Central memory CD8-positive, alpha-beta T cell (primary cell): ENCODE data around the gene ENOSF1.
A peak's percentile ranks its signal among the peaks of the same experiment; 100 is the strongest.
"Not testable (repeated sequence)": the region's sequence is repeated elsewhere in the genome, so short reads cannot be mapped to it uniquely, and the experiment has no call there.

Experiments
- ATAC-seq: fragments of 150-1000 bp; cut with Tn5 transposase; replicated peaks from 2 replicates; pipeline ENCODE4 v1.10.0; 2022; ENCODE audit warnings: mild to moderate bottlenecking, moderate FRiP score, moderate number of reproducible peaks; ENCODE audit not compliant: poor library complexity, severe bottlenecking; ENCODE audit errors: extremely low read depth
- DNase-seq, 2 donors: peaks; one replicate each; pipeline ENCODE4 v3.0.0; 2021; ENCODE audit warnings: low spot score in 2 of 2
- H3K27ac Mint-ChIP-seq: one replicate; pipeline ENCODE4 v1.8.0; 2022; ENCODE audit warnings: low read depth, mild to moderate bottlenecking, moderate library complexity, mixed read lengths
- H3K27me3 Mint-ChIP-seq: one replicate; pipeline ENCODE4 v1.8.0; 2022; ENCODE audit warnings: mixed read lengths
- H3K36me3 Mint-ChIP-seq: one replicate; pipeline ENCODE4 v1.8.0; 2022; ENCODE audit warnings: mild to moderate bottlenecking, moderate library complexity, mixed read lengths; ENCODE audit not compliant: insufficient read depth
- H3K4me1 Mint-ChIP-seq: one replicate; pipeline ENCODE4 v1.8.0; 2022; ENCODE audit warnings: mixed read lengths
- H3K4me3 Mint-ChIP-seq: one replicate; pipeline ENCODE4 v1.8.0; 2022; ENCODE audit warnings: mild to moderate bottlenecking, moderate library complexity, mixed read lengths
- H3K9me3 Mint-ChIP-seq: one replicate; pipeline ENCODE4 v1.8.0; 2022; ENCODE audit warnings: mixed read lengths

ENOSF1 gene, protein sequence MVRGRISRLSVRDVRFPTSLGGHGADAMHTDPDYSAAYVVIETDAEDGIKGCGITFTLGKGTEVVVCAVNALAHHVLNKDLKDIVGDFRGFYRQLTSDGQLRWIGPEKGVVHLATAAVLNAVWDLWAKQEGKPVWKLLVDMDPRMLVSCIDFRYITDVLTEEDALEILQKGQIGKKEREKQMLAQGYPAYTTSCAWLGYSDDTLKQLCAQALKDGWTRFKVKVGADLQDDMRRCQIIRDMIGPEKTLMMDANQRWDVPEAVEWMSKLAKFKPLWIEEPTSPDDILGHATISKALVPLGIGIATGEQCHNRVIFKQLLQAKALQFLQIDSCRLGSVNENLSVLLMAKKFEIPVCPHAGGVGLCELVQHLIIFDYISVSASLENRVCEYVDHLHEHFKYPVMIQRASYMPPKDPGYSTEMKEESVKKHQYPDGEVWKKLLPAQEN

DNA sequence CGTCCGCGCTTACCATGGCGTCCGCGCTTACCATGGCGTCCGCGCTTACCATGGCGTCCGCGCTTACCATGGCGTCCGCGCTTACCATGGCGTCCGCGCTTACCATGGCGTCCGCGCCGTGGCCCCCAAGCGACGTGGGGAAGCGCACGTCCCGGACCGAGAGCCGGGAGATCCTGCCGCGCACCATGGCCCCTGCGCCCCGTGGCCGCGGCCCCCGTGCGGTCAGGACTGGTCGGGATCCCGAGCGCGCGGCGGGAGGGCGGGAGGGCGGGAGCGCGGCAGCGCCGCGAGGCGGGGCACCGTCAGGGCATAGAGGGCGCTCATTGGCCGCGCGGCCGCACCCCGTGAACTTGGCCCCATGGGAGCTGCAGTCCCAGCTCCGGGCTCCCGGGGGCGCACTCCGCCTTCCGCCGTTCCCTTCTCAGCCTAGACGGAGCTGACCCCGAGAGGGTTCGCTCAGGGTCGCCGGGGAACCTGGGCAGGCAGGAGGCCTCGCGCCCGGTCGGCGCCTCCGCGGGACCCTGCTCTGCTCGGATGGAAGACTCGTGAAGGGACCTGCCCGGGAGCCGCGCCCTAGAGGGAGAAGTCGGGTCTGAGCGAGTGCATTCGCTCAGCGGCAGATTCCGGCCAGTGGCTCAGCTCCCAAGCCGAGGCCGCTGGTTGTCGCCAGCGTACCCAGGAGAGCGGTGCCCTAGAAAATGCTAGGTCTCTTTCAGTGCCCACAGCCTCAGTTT, at the start of gene ENOSF1:
Gene ENOSF1, minus strand, starts transcription at position 230 of the 734 bp plus-strand sequence. Its CDS starts 43 bp downstream, at position 187.
- Mint-ChIP-seq H3K27me3 (no peaks in the 10 kb centered on the region), H3K4me3 (peak within 1 kb of the TSS; percentile 85), H3K36me3 (peaks cover 24% of the 10 kb centered on the region), H3K27ac (peak within 1 kb of the TSS; percentile 90), H3K9me3 (no peaks in the 10 kb centered on the region), H3K4me1 (peaks cover 31% of the 10 kb centered on the region)
- peak; percentile 54 for ATAC-seq
- peak; percentile 62 to 63 for DNase-seq

DNA sequence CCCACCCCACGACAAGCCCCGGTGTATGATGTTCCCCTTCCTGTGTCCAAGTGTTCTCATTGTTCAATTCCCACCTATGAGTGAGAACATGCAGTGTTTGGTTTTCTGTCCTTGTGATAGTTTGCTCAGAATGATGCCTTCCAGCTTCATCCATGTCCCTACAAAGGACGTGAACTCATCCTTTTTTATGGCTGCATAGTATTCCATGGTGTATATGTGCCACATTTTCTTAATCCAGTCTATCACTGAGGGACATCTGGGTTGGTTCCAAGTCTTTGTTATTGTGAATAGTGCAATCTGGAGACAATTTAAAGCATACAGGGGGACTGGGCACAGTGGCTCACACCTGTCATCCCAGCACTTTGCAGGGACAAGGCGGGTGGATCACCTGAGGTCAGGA, 47.4 kb upstream of the ENOSF1 start:
- not testable (repeated sequence) for H3K27me3 Mint-ChIP-seq, H3K9me3 Mint-ChIP-seq, DNase-seq, H3K4me3 Mint-ChIP-seq, H3K36me3 Mint-ChIP-seq, H3K27ac Mint-ChIP-seq, ATAC-seq
- peaks cover 25% of the 10 kb centered on the region for H3K4me1 Mint-ChIP-seq

- no peaks in the 10 kb centered on the region for H3K9me3 Mint-ChIP-seq
- H3K36me3 Mint-ChIP-seq: peaks cover 13% of the 10 kb centered on the region
- DNase-seq (no peak), ATAC-seq (no peak)
- H3K27ac Mint-ChIP-seq: no peak overlapping the region
- H3K4me3 Mint-ChIP-seq: no peak overlapping the region
- no peaks in the 10 kb centered on the region for H3K27me3 Mint-ChIP-seq
- peaks cover 14% of the 10 kb centered on the region for H3K4me1 Mint-ChIP-seq
Observed at GRCh38 chr18:755506-755905, 43.1 kb upstream of the ENOSF1 start.

GRCh38 chr18:754656-755055, 42.2 kb upstream of the ENOSF1 start:
- peaks cover 13% of the 10 kb centered on the region for H3K36me3 Mint-ChIP-seq
- H3K27ac Mint-ChIP-seq: peak overlapping the region; percentile 30
- DNase-seq (no peak), ATAC-seq (no peak)
- H3K9me3 Mint-ChIP-seq: no peaks in the 10 kb centered on the region
- no peaks in the 10 kb centered on the region for H3K27me3 Mint-ChIP-seq
- no peak overlapping the region for H3K4me3 Mint-ChIP-seq
- H3K4me1 Mint-ChIP-seq: peaks cover 14% of the 10 kb centered on the region

- Mint-ChIP-seq H3K4me1 (peaks cover 9% of the 10 kb centered on the region), H3K36me3 (peaks cover 23% of the 10 kb centered on the region), H3K4me3 (no peak overlapping the region), H3K9me3 (no peaks in the 10 kb centered on the region), H3K27ac (no peak overlapping the region), H3K27me3 (no peaks in the 10 kb centered on the region)
- DNase-seq: no peak
- no peak for ATAC-seq
Observed at GRCh38 chr18:750456-750855, 38.0 kb upstream of the ENOSF1 start.

GRCh38 chr18:744832-745597, 32.6 kb upstream of the ENOSF1 start:
- peaks cover 19% of the 10 kb centered on the region for H3K36me3 Mint-ChIP-seq
- H3K27ac Mint-ChIP-seq: no peak overlapping the region
- H3K9me3 Mint-ChIP-seq: no peaks in the 10 kb centered on the region
- no peaks in the 10 kb centered on the region for H3K27me3 Mint-ChIP-seq
- H3K4me1 Mint-ChIP-seq: no peaks in the 10 kb centered on the region
- H3K4me3 Mint-ChIP-seq: no peak overlapping the region
- ATAC-seq (no peak), DNase-seq (no peak)

GRCh38 chr18:741931-742512, 29.6 kb upstream of the ENOSF1 start:
- DNase-seq: no peak

GRCh38 chr18:732371-732770, 19.9 kb upstream of the ENOSF1 start:
- Mint-ChIP-seq H3K9me3 (no peaks in the 10 kb centered on the region), H3K27me3 (no peaks in the 10 kb centered on the region), H3K4me3 (no peak overlapping the region), H3K36me3 (peaks cover 46% of the 10 kb centered on the region), H3K27ac (no peak overlapping the region), H3K4me1 (no peaks in the 10 kb centered on the region)
- ATAC-seq (no peak), DNase-seq (no peak)

More at GRCh38 chr18:741931-742512, 29.6 kb upstream of the ENOSF1 start:
- peak; percentile 83 for ATAC-seq
- no peak overlapping the region for H3K27ac Mint-ChIP-seq
- no peaks in the 10 kb centered on the region for H3K9me3 Mint-ChIP-seq
- H3K27me3 Mint-ChIP-seq: no peaks in the 10 kb centered on the region
- no peaks in the 10 kb centered on the region for H3K4me1 Mint-ChIP-seq
- no peak overlapping the region for H3K4me3 Mint-ChIP-seq
- peaks cover 19% of the 10 kb centered on the region for H3K36me3 Mint-ChIP-seq

DNA sequence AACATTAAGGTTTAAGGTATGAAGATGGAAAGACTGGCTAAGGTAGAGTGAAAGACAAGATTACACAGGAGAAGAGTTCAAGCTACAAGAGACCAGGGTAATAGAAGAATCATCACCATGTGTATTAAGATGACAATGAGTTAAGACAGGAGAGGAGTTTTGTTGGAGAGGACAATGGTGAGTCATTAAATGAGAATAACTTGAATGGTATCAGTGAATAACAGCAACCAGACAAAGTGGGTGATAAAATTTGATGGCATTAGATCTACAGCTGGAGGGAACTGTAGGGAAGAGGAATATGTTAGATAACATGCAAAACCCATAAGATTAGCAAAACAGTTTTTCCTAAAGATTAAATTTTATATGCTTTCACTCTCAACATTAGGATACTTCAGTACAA, 18.8 kb upstream of the ENOSF1 start:
- DNase-seq: no peak
- Mint-ChIP-seq H3K4me3 (no peak overlapping the region), H3K4me1 (no peaks in the 10 kb centered on the region), H3K9me3 (no peaks in the 10 kb centered on the region), H3K36me3 (peaks cover 44% of the 10 kb centered on the region), H3K27ac (no peak overlapping the region), H3K27me3 (no peaks in the 10 kb centered on the region)
- no peak for ATAC-seq

DNA sequence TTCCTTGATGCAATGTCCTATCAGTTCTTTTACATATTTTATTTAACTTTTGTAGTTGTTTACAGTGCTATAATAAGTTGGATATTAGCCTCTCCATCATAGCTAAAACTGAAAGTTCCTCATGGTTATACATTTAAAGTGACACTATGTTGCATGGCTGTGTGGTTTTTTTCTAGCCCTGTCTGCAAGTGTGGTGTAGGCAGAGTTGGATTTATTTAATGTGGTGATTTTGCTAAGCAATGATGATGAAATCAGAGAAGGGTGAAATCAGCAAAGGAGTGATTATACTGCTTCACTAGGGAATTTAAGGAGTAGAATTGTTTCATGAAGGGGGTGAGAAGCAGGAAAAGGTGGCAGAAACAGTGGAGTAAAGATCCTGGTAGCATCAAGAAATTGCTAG, 18.3 kb upstream of the ENOSF1 start:
- DNase-seq: no peak
- H3K27me3 Mint-ChIP-seq: no peaks in the 10 kb centered on the region
- peaks cover 44% of the 10 kb centered on the region for H3K36me3 Mint-ChIP-seq
- no peak overlapping the region for H3K4me3 Mint-ChIP-seq
- H3K27ac Mint-ChIP-seq: no peak overlapping the region
- H3K9me3 Mint-ChIP-seq: no peaks in the 10 kb centered on the region
- no peaks in the 10 kb centered on the region for H3K4me1 Mint-ChIP-seq
- ATAC-seq: no peak

GRCh38 chr18:730120-730519, 17.7 kb upstream of the ENOSF1 start:
- DNase-seq, H3K27me3 Mint-ChIP-seq, H3K27ac Mint-ChIP-seq, H3K4me1 Mint-ChIP-seq, H3K9me3 Mint-ChIP-seq, ATAC-seq, H3K4me3 Mint-ChIP-seq: not testable (repeated sequence)
- peaks cover 41% of the 10 kb centered on the region for H3K36me3 Mint-ChIP-seq

GRCh38 chr18:725646-726045, 13.2 kb upstream of the ENOSF1 start:
- no peaks in the 10 kb centered on the region for H3K27me3 Mint-ChIP-seq
- no peak overlapping the region for H3K4me3 Mint-ChIP-seq
- no peaks in the 10 kb centered on the region for H3K4me1 Mint-ChIP-seq
- H3K36me3 Mint-ChIP-seq: peaks cover 24% of the 10 kb centered on the region
- ATAC-seq (no peak), DNase-seq (no peak)
- H3K27ac Mint-ChIP-seq: no peak overlapping the region
- no peaks in the 10 kb centered on the region for H3K9me3 Mint-ChIP-seq
